ENCODE data around the gene TRIM52.
"Not testable (repeated sequence)": the region's sequence is repeated elsewhere in the genome, so short reads cannot be mapped to it uniquely, and the experiment has no call there.

TRIM52 gene

DNA sequence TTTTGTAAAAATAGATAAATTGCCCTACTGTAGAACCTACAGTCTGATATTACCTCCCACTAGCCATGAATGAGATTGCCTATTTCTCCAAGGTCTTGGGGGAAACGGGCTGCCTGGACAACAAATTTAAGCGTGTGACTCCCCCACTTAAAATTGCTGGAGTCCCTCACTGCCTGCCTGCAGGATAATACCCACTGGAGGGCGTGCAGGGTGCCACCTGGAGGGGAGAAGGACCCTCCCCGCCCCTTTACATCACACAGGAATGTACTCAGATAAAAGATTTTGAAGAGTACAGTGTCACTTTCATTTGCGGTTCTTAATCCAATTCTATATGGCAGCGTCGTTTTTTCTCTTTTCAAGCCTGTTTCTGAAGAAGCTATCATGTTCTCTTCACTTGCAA, 49.7 kb downstream of the TRIM52 start:
- no peaks in the 10 kb centered on the region for H3K79me2 ChIP-seq (ENCODE audit: insufficient read depth, low read length)
- no peak overlapping the region for H3K4me2 ChIP-seq (ENCODE audit: low read depth, low read length, poor library complexity, severe bottlenecking)
- H3K4me3 ChIP-seq (ENCODE audit: insufficient read depth, low read length, poor library complexity, severe bottlenecking) = no peak overlapping the region
- no peaks in the 10 kb centered on the region for H3K27me3 ChIP-seq (ENCODE audit: low read length)
- no peak overlapping the region for H3K27ac ChIP-seq (ENCODE audit: low read depth, low read length)
- TF ChIP-seq, protein P1, sequence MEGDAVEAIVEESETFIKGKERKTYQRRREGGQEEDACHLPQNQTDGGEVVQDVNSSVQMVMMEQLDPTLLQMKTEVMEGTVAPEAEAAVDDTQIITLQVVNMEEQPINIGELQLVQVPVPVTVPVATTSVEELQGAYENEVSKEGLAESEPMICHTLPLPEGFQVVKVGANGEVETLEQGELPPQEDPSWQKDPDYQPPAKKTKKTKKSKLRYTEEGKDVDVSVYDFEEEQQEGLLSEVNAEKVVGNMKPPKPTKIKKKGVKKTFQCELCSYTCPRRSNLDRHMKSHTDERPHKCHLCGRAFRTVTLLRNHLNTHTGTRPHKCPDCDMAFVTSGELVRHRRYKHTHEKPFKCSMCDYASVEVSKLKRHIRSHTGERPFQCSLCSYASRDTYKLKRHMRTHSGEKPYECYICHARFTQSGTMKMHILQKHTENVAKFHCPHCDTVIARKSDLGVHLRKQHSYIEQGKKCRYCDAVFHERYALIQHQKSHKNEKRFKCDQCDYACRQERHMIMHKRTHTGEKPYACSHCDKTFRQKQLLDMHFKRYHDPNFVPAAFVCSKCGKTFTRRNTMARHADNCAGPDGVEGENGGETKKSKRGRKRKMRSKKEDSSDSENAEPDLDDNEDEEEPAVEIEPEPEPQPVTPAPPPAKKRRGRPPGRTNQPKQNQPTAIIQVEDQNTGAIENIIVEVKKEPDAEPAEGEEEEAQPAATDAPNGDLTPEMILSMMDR (IDR thresholded peaks at IDR 0.05; ENCODE audit: insufficient read depth, low read length, poor library complexity, severe bottlenecking) = no peak
- no peak for TF ChIP-seq EZH2phosphoT487 (conservative IDR thresholded peaks at IDR 0.05; ENCODE audit: low read length)
- peaks cover 17% of the 10 kb centered on the region for H3F3A ChIP-seq (ENCODE audit: insufficient read depth)
- no peaks in the 10 kb centered on the region for H3K9me2 ChIP-seq (replicated peaks; ENCODE audit: insufficient read depth, low read length)
- no peaks in the 10 kb centered on the region for H4K20me1 ChIP-seq (ENCODE audit: low read depth, low read length)
- H3K9me3 ChIP-seq (ENCODE audit: insufficient read depth, low read length) = no peaks in the 10 kb centered on the region
- H3K9ac ChIP-seq (ENCODE audit: low read length) = no peak overlapping the region
- no peak overlapping the region for H2AFZ ChIP-seq (ENCODE audit: low read depth, low read length, severe bottlenecking)
- H3K36me3 ChIP-seq (ENCODE audit: low read length) = no peaks in the 10 kb centered on the region

DNA sequence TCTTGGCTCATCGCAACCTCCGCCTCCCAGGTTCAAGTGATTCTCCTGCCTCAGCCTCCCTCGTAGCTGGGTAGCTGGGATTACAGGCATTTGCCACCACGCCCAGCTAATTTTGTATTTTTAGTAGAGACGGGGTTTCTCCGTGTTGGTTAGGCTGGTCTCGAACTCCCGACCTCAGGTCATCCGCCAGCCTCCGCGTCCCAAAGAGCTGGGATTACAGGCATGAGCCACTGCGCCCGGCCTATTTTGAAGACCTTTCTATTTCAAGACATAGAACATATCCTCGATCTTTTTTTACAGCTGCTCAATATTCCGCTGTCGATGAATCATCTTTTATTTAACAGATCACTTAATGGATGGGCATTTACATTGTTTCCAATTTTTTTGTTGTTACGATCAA, 50.2 kb downstream of the TRIM52 start:
- H3K9me3 ChIP-seq (ENCODE audit: insufficient read depth, low read length); H3K9ac ChIP-seq (ENCODE audit: low read length); H3K27me3 ChIP-seq (ENCODE audit: low read length); H4K20me1 ChIP-seq (ENCODE audit: low read depth, low read length); H3K4me3 ChIP-seq (ENCODE audit: insufficient read depth, low read length, poor library complexity, severe bottlenecking); H3K36me3 ChIP-seq (ENCODE audit: low read length); H2AFZ ChIP-seq (ENCODE audit: low read depth, low read length, severe bottlenecking); H3K79me2 ChIP-seq (ENCODE audit: insufficient read depth, low read length); H3K27ac ChIP-seq (ENCODE audit: low read depth, low read length); H3K9me2 ChIP-seq (replicated peaks; ENCODE audit: insufficient read depth, low read length); H3K4me2 ChIP-seq (ENCODE audit: low read depth, low read length, poor library complexity, severe bottlenecking): not testable (repeated sequence)
- peaks cover 17% of the 10 kb centered on the region for H3F3A ChIP-seq (ENCODE audit: insufficient read depth)

DNA sequence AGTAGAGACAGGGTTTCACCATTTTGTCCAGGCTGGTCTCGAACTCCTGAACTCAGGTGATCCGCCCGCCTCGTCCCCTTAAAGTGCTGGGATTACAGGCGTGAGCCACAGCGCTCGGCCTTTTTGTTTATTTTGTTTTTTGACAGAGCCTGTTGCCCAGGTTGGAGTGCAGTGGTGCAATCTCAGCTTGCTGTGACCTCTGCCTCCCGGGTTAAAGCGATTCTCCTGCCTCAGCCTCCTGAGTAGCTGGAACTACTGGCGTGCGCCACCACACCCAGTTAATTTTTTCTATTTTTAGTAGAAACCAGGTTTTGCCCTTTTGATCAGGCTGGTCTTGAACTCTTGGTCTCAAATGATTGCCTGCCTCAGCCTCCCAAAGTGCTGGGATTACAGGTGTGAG, 50.8 kb downstream of the TRIM52 start:
- not testable (repeated sequence) for H3K4me2 ChIP-seq (ENCODE audit: low read depth, low read length, poor library complexity, severe bottlenecking); H3K27ac ChIP-seq (ENCODE audit: low read depth, low read length); H3K9ac ChIP-seq (ENCODE audit: low read length); H3K9me3 ChIP-seq (ENCODE audit: insufficient read depth, low read length); H2AFZ ChIP-seq (ENCODE audit: low read depth, low read length, severe bottlenecking); H3K36me3 ChIP-seq (ENCODE audit: low read length); H3K4me3 ChIP-seq (ENCODE audit: insufficient read depth, low read length, poor library complexity, severe bottlenecking); H4K20me1 ChIP-seq (ENCODE audit: low read depth, low read length); H3K9me2 ChIP-seq (replicated peaks; ENCODE audit: insufficient read depth, low read length); H3K79me2 ChIP-seq (ENCODE audit: insufficient read depth, low read length); H3K27me3 ChIP-seq (ENCODE audit: low read length)
- peaks cover 17% of the 10 kb centered on the region for H3F3A ChIP-seq (ENCODE audit: insufficient read depth)

DNA sequence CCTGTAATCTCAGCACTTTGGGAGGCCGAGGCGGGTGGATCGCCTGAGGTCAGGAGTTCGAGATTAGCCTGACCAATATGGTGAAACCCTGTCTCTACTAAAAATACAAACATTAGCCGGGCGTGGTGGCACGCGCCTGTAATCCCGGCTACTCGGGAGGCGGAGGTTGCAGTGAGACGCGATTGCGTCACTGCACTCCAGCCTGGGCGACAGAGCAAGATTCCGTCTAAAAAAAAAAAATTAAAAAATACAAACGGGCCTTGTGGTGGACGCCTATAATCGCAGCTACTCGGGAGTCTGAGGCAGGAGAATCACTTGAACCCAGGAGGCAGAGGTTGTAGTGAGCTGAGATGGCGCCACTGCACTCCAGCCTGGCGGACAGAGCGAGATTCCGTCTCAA, 51.9 kb downstream of the TRIM52 start:
- not testable (repeated sequence) for H3K9me3 ChIP-seq (ENCODE audit: insufficient read depth, low read length); H3K9ac ChIP-seq (ENCODE audit: low read length); H4K20me1 ChIP-seq (ENCODE audit: low read depth, low read length); H3K4me3 ChIP-seq (ENCODE audit: insufficient read depth, low read length, poor library complexity, severe bottlenecking); H3K27me3 ChIP-seq (ENCODE audit: low read length); H2AFZ ChIP-seq (ENCODE audit: low read depth, low read length, severe bottlenecking); H3K27ac ChIP-seq (ENCODE audit: low read depth, low read length); H3K9me2 ChIP-seq (replicated peaks; ENCODE audit: insufficient read depth, low read length); H3K79me2 ChIP-seq (ENCODE audit: insufficient read depth, low read length); H3K36me3 ChIP-seq (ENCODE audit: low read length); H3K4me2 ChIP-seq (ENCODE audit: low read depth, low read length, poor library complexity, severe bottlenecking)
- H3F3A ChIP-seq (ENCODE audit: insufficient read depth) = peaks cover 12% of the 10 kb centered on the region

DNA sequence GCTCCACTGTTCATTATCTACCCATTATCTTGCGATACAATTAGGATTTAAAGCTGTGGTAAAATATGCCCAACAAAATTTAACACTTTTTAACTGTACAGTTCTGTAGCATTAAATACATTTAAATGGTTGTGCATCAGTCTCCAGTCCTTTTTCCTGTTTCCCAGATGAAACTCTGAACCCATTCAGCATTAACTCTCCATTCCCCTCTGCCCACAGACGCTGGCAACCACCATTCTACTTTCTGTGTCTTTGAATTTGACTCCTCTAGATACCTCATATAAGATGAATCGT, 53.0 kb downstream of the TRIM52 start:
- no peak overlapping the region for H3K27ac ChIP-seq (ENCODE audit: low read depth, low read length)
- no peaks in the 10 kb centered on the region for H4K20me1 ChIP-seq (ENCODE audit: low read depth, low read length)
- H3K9me3 ChIP-seq (ENCODE audit: insufficient read depth, low read length) = no peaks in the 10 kb centered on the region
- no peaks in the 10 kb centered on the region for H3K27me3 ChIP-seq (ENCODE audit: low read length)
- no peak overlapping the region for H2AFZ ChIP-seq (ENCODE audit: low read depth, low read length, severe bottlenecking)
- no peaks in the 10 kb centered on the region for H3K36me3 ChIP-seq (ENCODE audit: low read length)
- TF ChIP-seq, protein P1 (IDR thresholded peaks at IDR 0.05; ENCODE audit: insufficient read depth, low read length, poor library complexity, severe bottlenecking) = no peak
- no peak for TF ChIP-seq EZH2phosphoT487 (conservative IDR thresholded peaks at IDR 0.05; ENCODE audit: low read length)
- no peaks in the 10 kb centered on the region for H3K79me2 ChIP-seq (ENCODE audit: insufficient read depth, low read length)
- H3K9ac ChIP-seq (ENCODE audit: low read length) = no peak overlapping the region
- H3K9me2 ChIP-seq (replicated peaks; ENCODE audit: insufficient read depth, low read length) = no peaks in the 10 kb centered on the region
- peaks cover 12% of the 10 kb centered on the region for H3F3A ChIP-seq (ENCODE audit: insufficient read depth)
- peak overlapping the region; percentile 54 for H3K4me3 ChIP-seq (ENCODE audit: insufficient read depth, low read length, poor library complexity, severe bottlenecking)
- H3K4me2 ChIP-seq (ENCODE audit: low read depth, low read length, poor library complexity, severe bottlenecking) = peak overlapping the region; percentile 60
